Naive thymus-derived CD4-positive, alpha-beta T cell (primary cell): ENCODE measurements around the gene SNX12. TPM values are rescaled to one million over a fixed set of nuclear protein-coding genes. Genes with fewer than 3 reads are reported as not detected.

Experiments
- ATAC-seq: fragments of 150-1000 bp; cut with Tn5 transposase; 2 replicates; pipeline ENCODE4 v1.10.0; 2021; ENCODE audit warnings: mild to moderate bottlenecking, moderate library complexity
- CTCF ChIA-PET: fragments of 350-600 bp; sonication (Branson Sonifier 250); formaldehyde crosslinking; loops from one replicate; lab custom pipeline; 2021; ENCODE audit warnings: antibody characterized with exemption; lab: Charles Lee
- POLR2A ChIA-PET: fragments of 350-600 bp; sonication (Branson Sonifier 250); formaldehyde crosslinking; loops from one replicate; lab custom pipeline; 2021; ENCODE audit warnings: antibody characterized with exemption, inconsistent platforms; lab: Charles Lee
- DNase-seq, 9 donors: peaks; one replicate each; pipeline versions ENCODE4 v3.0.0 to v3.0.0-alpha.2; 2020 to 2022; ENCODE audit warnings: mixed read lengths in 1 of 9
- H3K27ac ChIP-seq: one replicate; pipeline ENCODE4 v1.7.0; 2013; ENCODE audit warnings: mild to moderate bottlenecking, low read depth, low read length, moderate library complexity
- H3K27me3 ChIP-seq, 2 donors: one replicate each; pipeline ENCODE4 v1.7.0; 2013; ENCODE audit warnings: low read length in 2 of 2, mild to moderate bottlenecking in 2 of 2, moderate library complexity in 2 of 2; ENCODE audit not compliant: control insufficient read depth in 2 of 2, insufficient read depth in 2 of 2
- H3K36me3 ChIP-seq, 3 experiments: 1 replicate in 2 of 3; 2 replicates in 1 of 3; pipeline ENCODE4 v1.7.0; 2013; ENCODE audit warnings: low read length in 3 of 3, mild to moderate bottlenecking in 3 of 3, moderate library complexity in 1 of 3; ENCODE audit not compliant: insufficient read depth in 3 of 3, control insufficient read depth in 2 of 3
- H3K4me1 ChIP-seq, 2 donors: one replicate each; pipeline ENCODE4 v1.7.0; 2013; ENCODE audit warnings: low read length in 2 of 2, mild to moderate bottlenecking in 2 of 2, moderate library complexity in 1 of 2; ENCODE audit not compliant: control insufficient read depth in 2 of 2, insufficient read depth in 2 of 2
- H3K4me3 ChIP-seq: 2 replicates; pipeline ENCODE4 v1.7.0; 2013; ENCODE audit warnings: mild to moderate bottlenecking, low read length
- H3K9me3 ChIP-seq, 3 experiments: 1 replicate in 2 of 3; 2 replicates in 1 of 3; pipeline ENCODE4 v1.7.0; 2013; ENCODE audit warnings: low read length in 3 of 3; ENCODE audit not compliant: control insufficient read depth in 2 of 3
- H3K27ac Mint-ChIP-seq, 9 donors: one replicate each; pipeline ENCODE4 v1.8.0; 2020 to 2022; ENCODE audit warnings: mixed read lengths in 9 of 9, mild to moderate bottlenecking in 8 of 9, moderate library complexity in 5 of 9, inconsistent platforms in 2 of 9
- H3K27me3 Mint-ChIP-seq, 5 donors: one replicate each; pipeline ENCODE4 v1.8.0; 2021 to 2022; ENCODE audit warnings: mixed read lengths in 5 of 5, mild to moderate bottlenecking in 1 of 5
- H3K36me3 Mint-ChIP-seq, 5 donors: one replicate each; pipeline ENCODE4 v1.8.0; 2020 to 2022; ENCODE audit warnings: mixed read lengths in 5 of 5, mild to moderate bottlenecking in 3 of 5, inconsistent platforms in 1 of 5
- H3K4me1 Mint-ChIP-seq, 7 donors: one replicate each; pipeline ENCODE4 v1.8.0; 2020 to 2022; ENCODE audit warnings: mixed read lengths in 7 of 7, mild to moderate bottlenecking in 3 of 7, inconsistent platforms in 1 of 7
- H3K4me3 Mint-ChIP-seq, 10 donors: one replicate each; pipeline ENCODE4 v1.8.0; 2020 to 2022; ENCODE audit warnings: mild to moderate bottlenecking in 10 of 10, mixed read lengths in 10 of 10, moderate library complexity in 6 of 10, inconsistent platforms in 2 of 10
- H3K9me3 Mint-ChIP-seq, 11 donors: one replicate each; pipeline ENCODE4 v1.8.0; 2020 to 2022; ENCODE audit warnings: mixed read lengths in 11 of 11, mild to moderate bottlenecking in 4 of 11, inconsistent platforms in 1 of 11, moderate library complexity in 1 of 11
- intact Hi-C, 2 donors: fragments of 100-400 bp; cut with micrococcal nuclease; formaldehyde crosslinking; loops; one replicate each; pipeline ENCODE4 v1.15.1; 2023
- polyA plus RNA-seq, 2 donors: library from polyadenylated mRNA; unstranded; fragments of 300-500 nt; fragmentation: Illumina TruSeq; gene quantifications; one replicate each; pipeline ENCODE4 v1.2.3, GENCODE V29; 2021
- total RNA-seq, 6 experiments: library from RNA in 5 of 6; stranded (reverse) in 5 of 6; gene quantifications; 1 replicate in 5 of 6; 2 replicates in 1 of 6; pipeline ENCODE4 v1.2.3 and lab custom pipeline; 2021 to 2026

SNX12 gene
- total RNA-seq (10 to 100 TPM; 19.0 to 41.6 (median 37.3) TPM), polyA plus RNA-seq (1 to 10 TPM; 3.1 to 3.4 TPM), total RNA-seq (lab: John Stamatoyannopoulos, UW) (30.7 reads per million, percentile 60 among the genes with 10 or more reads in this experiment)

- Histone ChIP-seq H3K4me1 (peaks cover 0 to 4% of the 10 kb centered on the region in 2 donors), H3K27ac (peak within 1 kb of the TSS; percentile 86), H3K36me3 (peaks cover 0 to 6% (median 0%) of the 10 kb centered on the region in 3 experiments), H3K27me3 (no peaks in the 10 kb centered on the region), H3K4me3 (peak within 1 kb of the TSS; percentile 81), H3K9me3 (no peaks in the 10 kb centered on the region)
- peak; percentile 66 to 93 (median 88) for DNase-seq
- peak; percentile 99 for ATAC-seq
- peak within 1 kb of the TSS; percentile 76 to 98 (median 94) for H3K4me3 Mint-ChIP-seq
- H3K36me3 Mint-ChIP-seq = peaks cover 0 to 8% (median 0%) of the 10 kb centered on the region in 5 donors
- H3K27me3 Mint-ChIP-seq = peaks cover 0 to 13% (median 0%) of the 10 kb centered on the region in 5 donors
- H3K4me1 Mint-ChIP-seq = peaks cover 9 to 24% (median 18%) of the 10 kb centered on the region in 7 donors
- peak within 1 kb of the TSS; percentile 90 to 98 (median 97) for H3K27ac Mint-ChIP-seq
- CTCF ChIA-PET = interaction anchor here (0.6 kb wide), 1 partner anchor 112 kb away, joined by 3 read pairs; no protein-coding TSS in a partner anchor
- intact Hi-C loops = loop anchor here (1.0 to 10.0 kb wide), 12 partner anchors 27 to 1207 kb away; partner anchors contain the start of genes FOXO4 (in 2 of the 2), IL2RG (in 2 of the 2), NONO (in 2 of the 2) and TAF1 (in 2 of the 2)
- POLR2A ChIA-PET = interaction anchor here (0.6 to 2.4 kb wide), 14 partner anchors 10 to 471 kb away, joined by 3 to 12 read pairs (median 4); partner anchors contain the start of genes FOXO4, IL2RG, NONO and TAF1
- peaks cover 0 to 3% (median 0%) of the 10 kb centered on the region in 11 donors for H3K9me3 Mint-ChIP-seq
Observed at GRCh38 chrX:71068044-71068918, at the start of gene SNX12. Gene SNX12, minus strand, starts transcription at chrX:71068334. Its CDS starts 28 bp downstream, at chrX:71068306.

GRCh38 chrX:71117358-71117757, 49.2 kb upstream of the SNX12 start:
- Histone ChIP-seq H3K4me3 (no peak overlapping the region), H3K27me3 (no peaks in the 10 kb centered on the region), H3K9me3 (no peaks in the 10 kb centered on the region), H3K27ac (peak overlapping the region; percentile 93), H3K36me3 (peaks cover 0 to 20% (median 8%) of the 10 kb centered on the region in 3 experiments), H3K4me1 (peaks cover 16 to 20% of the 10 kb centered on the region in 2 donors)
- peaks cover 0 to 2% (median 0%) of the 10 kb centered on the region in 11 donors for H3K9me3 Mint-ChIP-seq
- ChIA-PET CTCF (interaction anchor here (0.6 to 3.0 kb wide), 6 partner anchors 9 to 25 kb away, joined by 3 to 15 read pairs (median 5); no protein-coding TSS in a partner anchor), POLR2A (interaction anchor here (1.0 to 4.4 kb wide), 8 partner anchors 9 to 417 kb away, joined by 3 to 125 read pairs (median 13); partner anchors contain the start of genes CXorf65, FOXO4 and TAF1)
- peak overlapping the region in 8 of 9 donors; percentile 24 to 92 (median 84) for H3K27ac Mint-ChIP-seq
- ATAC-seq (no peak), DNase-seq (no peak)
- intact Hi-C loops = loop anchor here in 1 of 2 donors (10.0 kb wide), 1 partner anchor 417 kb away; the partner anchor contains the start of gene OGT
- no peaks in the 10 kb centered on the region for H3K27me3 Mint-ChIP-seq
- peaks cover 0 to 10% (median 0%) of the 10 kb centered on the region in 5 donors for H3K36me3 Mint-ChIP-seq
- peaks cover 12 to 49% (median 29%) of the 10 kb centered on the region in 7 donors for H3K4me1 Mint-ChIP-seq
- H3K4me3 Mint-ChIP-seq = peak overlapping the region in 9 of 10 donors; percentile 7 to 87 (median 36)

DNA sequence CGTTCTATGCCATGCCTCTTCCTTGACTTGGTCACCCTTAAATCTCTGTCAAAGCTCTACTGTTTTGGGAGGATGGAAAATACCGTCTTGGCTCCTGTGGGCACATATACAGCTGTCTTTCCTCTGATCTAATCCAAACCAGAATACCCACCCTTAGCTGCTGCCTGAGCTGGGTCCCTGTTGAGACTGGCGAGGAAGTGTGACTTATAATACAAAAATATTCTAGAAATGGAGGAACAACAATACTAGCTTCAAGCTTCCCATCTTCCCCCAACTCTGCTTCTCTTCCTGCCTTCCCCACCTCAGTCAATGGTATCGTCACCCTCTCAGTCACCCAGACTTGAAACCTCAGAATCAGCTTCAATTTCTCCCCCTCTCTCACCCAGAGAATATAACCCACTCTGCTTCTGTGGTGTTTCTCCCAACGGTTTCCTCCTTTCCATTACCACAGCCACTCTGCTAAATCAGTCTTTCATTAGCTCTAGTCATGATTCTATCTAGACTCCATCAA, 43.8 kb upstream of the SNX12 start:
- ATAC-seq (peak; percentile 61), DNase-seq (peak in 3 of 9 donors; percentile 15 to 58 (median 57))
- Histone ChIP-seq H3K27ac (peak overlapping the region; percentile 96), H3K4me3 (peak overlapping the region; percentile 80), H3K9me3 (no peaks in the 10 kb centered on the region), H3K36me3 (peaks cover 9 to 20% (median 11%) of the 10 kb centered on the region in 3 experiments), H3K27me3 (no peaks in the 10 kb centered on the region), H3K4me1 (peaks cover 27 to 33% of the 10 kb centered on the region in 2 donors)
- Mint-ChIP-seq H3K4me3 (peak overlapping the region; percentile 93 to 98 (median 98)), H3K27me3 (no peaks in the 10 kb centered on the region), H3K9me3 (peaks cover 0 to 6% (median 0%) of the 10 kb centered on the region in 11 donors), H3K36me3 (peaks cover 15 to 44% (median 32%) of the 10 kb centered on the region in 5 donors), H3K4me1 (peaks cover 20 to 62% (median 38%) of the 10 kb centered on the region in 7 donors), H3K27ac (peak overlapping the region; percentile 96 to 100 (median 98))
- CTCF ChIA-PET = interaction anchor here (1.0 to 1.7 kb wide), 4 partner anchors 10 to 18 kb away, joined by 3 to 23 read pairs (median 10); no protein-coding TSS in a partner anchor
- intact Hi-C loops = loop anchor here (1.0 to 10.0 kb wide), 8 partner anchors 9 to 423 kb away; partner anchors contain the start of genes OGT (in 2 of the 2), SNX12 (in 2 of the 2) and TAF1 (in 1 of the 2)
- POLR2A ChIA-PET = interaction anchor here (0.6 to 6.7 kb wide), 16 partner anchors 11 to 422 kb away, joined by 3 to 117 read pairs (median 8); partner anchors contain the start of genes FOXO4, NONO, OGT and SNX12

DNA sequence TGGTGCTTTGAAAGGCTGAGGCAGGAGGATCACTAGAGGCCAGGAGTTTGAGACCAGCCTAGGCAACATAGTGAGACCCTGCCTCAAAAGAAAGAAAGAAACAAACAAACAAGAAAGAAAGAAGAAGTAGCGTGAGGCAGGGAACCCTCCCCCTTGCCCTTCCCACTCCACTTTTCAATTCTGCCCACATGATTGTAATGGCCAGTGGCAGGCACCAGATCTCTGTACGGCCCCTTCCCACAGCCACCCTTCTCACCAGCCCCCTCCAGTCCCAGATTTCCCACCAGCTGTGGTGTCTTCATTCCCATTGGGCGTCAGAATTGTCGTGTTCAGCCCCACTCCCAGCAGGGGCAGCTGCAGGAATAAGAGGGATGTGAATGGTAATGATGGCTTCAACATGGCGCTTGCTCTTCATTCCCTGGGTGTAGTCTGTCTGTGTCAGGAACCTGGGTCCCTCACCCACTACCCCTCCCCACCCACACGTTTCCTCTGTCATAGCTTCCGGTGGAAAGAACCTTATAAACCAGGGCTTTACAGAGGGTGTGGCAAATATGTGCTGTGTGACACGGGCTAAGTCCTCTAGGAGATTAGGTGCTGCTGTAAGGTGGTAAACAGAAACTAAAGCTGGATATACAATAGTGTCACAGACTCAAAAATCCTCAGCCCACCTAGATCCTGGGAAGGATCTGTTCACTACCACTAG, 43.2 kb upstream of the SNX12 start, which contains the start of gene IL2RG:
IL2RG (minus strand) TSS at position 437 of the 703 bp plus-strand sequence; CDS start at position 399, 38 bp downstream.
- POLR2A ChIA-PET = interaction anchor here (0.6 to 6.7 kb wide), 17 partner anchors 9 to 422 kb away, joined by 3 to 117 read pairs (median 7); partner anchors contain the start of genes FOXO4, NONO, OGT and SNX12

DNA sequence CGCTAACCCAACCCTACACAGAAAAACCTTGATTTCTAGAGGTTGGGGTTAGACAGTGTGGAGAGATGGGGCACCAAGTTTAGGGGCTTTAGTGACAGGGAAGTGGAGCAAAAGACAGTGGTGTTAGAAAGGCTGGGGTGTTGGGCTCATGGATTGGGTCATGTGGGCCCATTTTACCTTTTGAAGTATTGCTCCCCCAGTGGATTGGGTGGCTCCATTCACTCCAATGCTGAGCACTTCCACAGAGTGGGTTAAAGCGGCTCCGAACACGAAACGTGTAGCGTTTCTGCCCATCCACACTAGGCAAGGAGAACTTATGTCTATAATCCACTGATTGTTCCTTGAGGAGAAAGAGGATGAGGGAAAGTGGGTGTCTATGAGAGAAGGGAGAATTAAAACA, 40.9 kb upstream of the SNX12 start:
- ATAC-seq = no peak
- Histone ChIP-seq H3K4me3 (peak overlapping the region; percentile 80), H3K36me3 (peaks cover 9 to 20% (median 11%) of the 10 kb centered on the region in 3 experiments), H3K9me3 (no peaks in the 10 kb centered on the region), H3K4me1 (peaks cover 46 to 56% of the 10 kb centered on the region in 2 donors), H3K27ac (peak overlapping the region; percentile 96), H3K27me3 (no peaks in the 10 kb centered on the region)
- Mint-ChIP-seq H3K36me3 (peaks cover 15 to 63% (median 42%) of the 10 kb centered on the region in 5 donors), H3K4me3 (peak overlapping the region; percentile 93 to 98 (median 98)), H3K27ac (peak overlapping the region; percentile 82 to 100 (median 98)), H3K4me1 (peaks cover 39 to 79% (median 56%) of the 10 kb centered on the region in 7 donors), H3K27me3 (no peaks in the 10 kb centered on the region), H3K9me3 (peaks cover 0 to 7% (median 0%) of the 10 kb centered on the region in 11 donors)
- POLR2A ChIA-PET = interaction anchor here (1.0 to 1.9 kb wide), 4 partner anchors 9 to 425 kb away, joined by 3 to 27 read pairs (median 6); partner anchors contain the start of genes FOXO4 and MED12
- DNase-seq = no peak
- CTCF ChIA-PET = no interaction called here
- intact Hi-C loops = no loop called here

More for the DNA sequence above, 43.2 kb upstream of the SNX12 start, which contains the start of gene IL2RG:
- Histone ChIP-seq H3K4me3 (peak within 1 kb of the TSS; percentile 80), H3K9me3 (no peaks in the 10 kb centered on the region), H3K27ac (peak within 1 kb of the TSS; percentile 96), H3K36me3 (peaks cover 9 to 20% (median 11%) of the 10 kb centered on the region in 3 experiments), H3K4me1 (peaks cover 28 to 39% of the 10 kb centered on the region in 2 donors), H3K27me3 (no peaks in the 10 kb centered on the region)
- Mint-ChIP-seq H3K9me3 (peaks cover 0 to 7% (median 0%) of the 10 kb centered on the region in 11 donors), H3K36me3 (peaks cover 15 to 48% (median 35%) of the 10 kb centered on the region in 5 donors), H3K27me3 (no peaks in the 10 kb centered on the region), H3K4me3 (peak within 1 kb of the TSS; percentile 93 to 98 (median 98)), H3K27ac (peak within 1 kb of the TSS; percentile 96 to 100 (median 98)), H3K4me1 (peaks cover 24 to 69% (median 43%) of the 10 kb centered on the region in 7 donors)
- intact Hi-C loops = loop anchor here (1.0 to 10.0 kb wide), 8 partner anchors 8 to 424 kb away; partner anchors contain the start of genes OGT (in 2 of the 2), SNX12 (in 2 of the 2) and TAF1 (in 1 of the 2)
- ATAC-seq (peak; percentile 95), DNase-seq (peak; percentile 37 to 92 (median 87))
- CTCF ChIA-PET = interaction anchor here (1.0 to 1.7 kb wide), 4 partner anchors 9 to 19 kb away, joined by 3 to 23 read pairs (median 10); no protein-coding TSS in a partner anchor
